ENCODE data around the gene GBP5.
A peak's percentile ranks its signal among the peaks of the same experiment; 100 is the strongest.
"Not testable (repeated sequence)": the region's sequence is repeated elsewhere in the genome, so short reads cannot be mapped to it uniquely, and the experiment has no call there.

The GBP5 gene

GRCh38 chr1:89271341-89272015 is 1.2 kb downstream of the GBP5 start:
- Mint-ChIP-seq H3K27me3 (no peaks in the 10 kb centered on the region), H3K27ac (peak overlapping the region; percentile 98), H3K4me3 (peak overlapping the region; percentile 93), H3K36me3 (peaks cover 65% of the 10 kb centered on the region), H3K9me3 (peaks cover 5% of the 10 kb centered on the region), H3K4me1 (peaks cover 68% of the 10 kb centered on the region)
- CTCF ChIA-PET = interaction anchor here (0.7 to 12.4 kb wide), 9 partner anchors 11 to 186 kb away, joined by 3 to 122 read pairs (median 5); partner anchors contain the start of genes GBP2 and GBP4
- DNase-seq = no peak

GRCh38 chr1:89270423-89270822 is 2.2 kb downstream of the GBP5 start:
- Mint-ChIP-seq H3K27me3 (no peaks in the 10 kb centered on the region), H3K4me3 (peak overlapping the region; percentile 93), H3K4me1 (peaks cover 67% of the 10 kb centered on the region), H3K9me3 (peaks cover 5% of the 10 kb centered on the region), H3K27ac (peak overlapping the region; percentile 98), H3K36me3 (peaks cover 75% of the 10 kb centered on the region)
- DNase-seq = no peak
- CTCF ChIA-PET = interaction anchor here (1.5 to 12.4 kb wide), 3 partner anchors 72 to 272 kb away, joined by 5 to 122 read pairs (median 5); partner anchors contain the start of gene GBP4

GRCh38 chr1:89269277-89269676 is 3.4 kb downstream of the GBP5 start:
- Mint-ChIP-seq H3K36me3 (peaks cover 86% of the 10 kb centered on the region), H3K27me3 (no peaks in the 10 kb centered on the region), H3K4me1 (peaks cover 61% of the 10 kb centered on the region), H3K27ac (peak overlapping the region; percentile 64), H3K4me3 (peak overlapping the region; percentile 93), H3K9me3 (peaks cover 5% of the 10 kb centered on the region)
- DNase-seq = no peak
- CTCF ChIA-PET = interaction anchor here (0.7 to 12.4 kb wide), 5 partner anchors 8 to 271 kb away, joined by 3 to 122 read pairs (median 4); partner anchors contain the start of gene GBP4

DNA sequence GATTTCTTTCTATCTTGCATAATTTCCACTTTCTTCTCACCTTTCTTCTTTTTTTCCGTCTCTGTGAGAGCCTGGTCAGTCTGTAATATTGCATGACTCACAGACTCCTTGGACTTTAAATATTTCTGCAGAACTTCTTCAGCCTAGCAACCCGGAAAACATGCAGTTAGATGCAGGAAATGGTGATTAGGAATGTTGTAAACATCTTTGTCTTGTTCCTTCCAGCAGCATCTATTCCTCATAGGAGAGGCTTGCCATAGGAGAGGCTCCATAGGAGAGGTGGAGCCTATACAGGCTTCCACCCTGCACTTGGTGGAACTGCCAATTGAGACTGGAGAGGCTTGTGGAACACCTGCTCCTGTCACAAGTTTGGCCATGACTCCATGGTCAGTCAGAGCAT is 10.0 kb downstream of the GBP5 start:
- Mint-ChIP-seq H3K4me3 (no peak overlapping the region), H3K27ac (peak overlapping the region; percentile 13), H3K36me3 (peaks cover 89% of the 10 kb centered on the region)

GRCh38 chr1:89261926-89262515 is 10.6 kb downstream of the GBP5 start:
- peaks cover 86% of the 10 kb centered on the region for H3K36me3 Mint-ChIP-seq
- peaks cover 81% of the 10 kb centered on the region for H3K4me1 Mint-ChIP-seq
- H3K27ac Mint-ChIP-seq = peak overlapping the region; percentile 15
- DNase-seq = no peak
- H3K4me3 Mint-ChIP-seq = peak overlapping the region; percentile 5
- peaks cover 9% of the 10 kb centered on the region for H3K9me3 Mint-ChIP-seq
- CTCF ChIA-PET = interaction anchor here (2.3 kb wide), 1 partner anchor 96 kb away, joined by 7 read pairs; no protein-coding TSS in a partner anchor
- H3K27me3 Mint-ChIP-seq = no peaks in the 10 kb centered on the region

More for the DNA sequence above, 10.0 kb downstream of the GBP5 start:
- no peak for DNase-seq
- Mint-ChIP-seq H3K4me1 (peaks cover 83% of the 10 kb centered on the region), H3K9me3 (peaks cover 7% of the 10 kb centered on the region), H3K27me3 (no peaks in the 10 kb centered on the region)
- CTCF ChIA-PET = no interaction called here

DNA sequence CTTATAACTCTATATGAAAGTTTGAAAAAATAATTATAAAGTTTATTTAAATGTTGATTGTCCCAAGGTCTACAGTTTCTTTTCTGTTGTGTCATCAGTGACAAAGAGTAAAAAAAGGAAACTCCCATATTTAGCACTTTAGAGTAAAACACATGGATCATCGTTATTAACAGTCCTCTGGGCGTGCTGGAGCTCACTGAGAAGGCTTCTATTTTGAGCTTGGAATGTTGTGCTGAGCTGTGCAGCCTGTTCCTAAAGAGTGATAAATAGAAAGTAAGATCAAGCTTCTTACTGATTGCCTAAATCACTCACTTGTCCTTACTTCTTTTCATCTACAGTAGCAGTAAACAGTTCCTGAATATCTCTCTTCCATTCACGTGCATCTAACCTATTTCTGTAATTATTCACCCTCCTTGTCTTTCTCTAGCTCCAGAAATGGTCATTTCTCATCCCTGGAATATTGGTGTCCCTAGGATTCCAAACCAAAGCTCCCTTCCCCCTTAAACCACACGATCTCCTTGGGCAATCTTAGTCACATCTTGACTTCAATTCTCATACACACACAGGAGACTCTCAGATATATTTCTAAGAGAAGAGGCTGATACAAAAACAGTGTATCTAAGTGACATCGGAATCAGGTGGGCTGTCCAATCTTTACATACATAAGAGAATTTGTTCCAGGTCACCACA is 11.9 kb downstream of the GBP5 start:
- Mint-ChIP-seq H3K36me3 (peaks cover 87% of the 10 kb centered on the region), H3K4me3 (peak overlapping the region; percentile 40), H3K27me3 (no peaks in the 10 kb centered on the region), H3K9me3 (peaks cover 11% of the 10 kb centered on the region), H3K27ac (peak overlapping the region; percentile 73), H3K4me1 (peaks cover 77% of the 10 kb centered on the region)
- DNase-seq = no peak
- CTCF ChIA-PET = interaction anchor here (0.6 to 2.3 kb wide), 6 partner anchors 11 to 98 kb away, joined by 3 to 7 read pairs (median 4); partner anchors contain the start of genes GBP4 and GBP5

DNA sequence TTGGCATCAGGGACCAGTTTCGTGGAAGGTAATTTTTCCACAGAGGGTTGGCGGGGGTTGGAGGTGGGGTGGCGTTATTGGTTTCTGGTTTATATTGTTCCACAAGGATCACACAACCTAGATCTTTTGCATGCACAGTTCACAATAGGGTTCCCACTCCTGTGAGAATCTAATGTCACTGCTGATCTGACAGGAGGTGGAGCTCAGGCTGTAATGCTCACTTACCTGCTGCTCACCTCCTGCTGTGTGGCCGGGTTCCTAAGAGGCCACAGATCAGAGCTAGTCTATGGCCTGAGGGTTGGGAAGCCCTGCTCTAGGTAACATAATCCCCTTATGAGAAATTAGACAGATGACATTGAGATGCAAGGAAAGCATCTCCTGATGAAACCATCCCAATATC is 12.6 kb downstream of the GBP5 start:
- no peak for DNase-seq
- peak overlapping the region; percentile 60 for H3K4me3 Mint-ChIP-seq
- H3K36me3 Mint-ChIP-seq = peaks cover 85% of the 10 kb centered on the region
- H3K27ac Mint-ChIP-seq = peak overlapping the region; percentile 88
- CTCF ChIA-PET = interaction anchor here (0.6 to 2.3 kb wide), 5 partner anchors 12 to 98 kb away, joined by 3 to 7 read pairs (median 4); partner anchors contain the start of gene GBP5
- H3K27me3 Mint-ChIP-seq = no peaks in the 10 kb centered on the region
- H3K4me1 Mint-ChIP-seq = peaks cover 76% of the 10 kb centered on the region
- H3K9me3 Mint-ChIP-seq = peaks cover 13% of the 10 kb centered on the region

DNA sequence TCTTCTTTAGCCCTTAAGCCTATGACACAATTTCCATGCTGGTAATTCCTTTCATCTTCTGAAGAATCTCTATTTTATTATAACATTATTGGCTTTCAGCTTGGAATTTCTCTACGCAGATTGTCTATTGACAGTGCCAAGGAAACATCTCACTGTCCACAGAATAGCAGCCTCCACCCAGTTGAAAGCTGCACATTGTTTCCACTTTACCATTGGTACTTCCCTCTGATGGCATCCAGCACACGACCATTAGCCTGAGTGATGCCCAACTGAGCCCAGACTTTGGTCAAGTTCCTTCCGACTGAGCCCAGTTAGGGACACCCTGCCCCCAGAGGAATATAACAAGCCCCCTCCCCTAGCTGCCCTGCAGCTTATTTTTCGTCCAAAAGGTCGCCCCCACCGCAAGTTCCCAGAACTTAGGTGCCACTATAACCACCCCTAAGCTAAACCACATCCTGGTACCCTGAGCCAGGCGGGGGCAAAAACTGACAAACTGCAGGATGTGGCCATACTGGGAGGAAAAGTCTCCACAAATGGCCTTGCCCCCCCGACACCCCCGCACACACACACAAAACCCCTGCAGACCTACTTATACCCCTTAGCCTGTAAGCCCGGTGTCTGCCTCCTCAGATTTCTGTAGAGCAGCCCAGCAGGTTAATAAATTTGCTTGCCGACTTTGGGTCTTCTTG is 13.2 kb downstream of the GBP5 start:
- Mint-ChIP-seq H3K4me3 (peak overlapping the region; percentile 60), H3K36me3 (peaks cover 85% of the 10 kb centered on the region), H3K9me3 (peaks cover 13% of the 10 kb centered on the region), H3K27me3 (no peaks in the 10 kb centered on the region), H3K27ac (peak overlapping the region; percentile 88), H3K4me1 (peaks cover 69% of the 10 kb centered on the region)
- peak; percentile 72 for DNase-seq
- CTCF ChIA-PET = interaction anchor here (0.9 kb wide), 1 partner anchor 12 kb away, joined by 3 read pairs; no protein-coding TSS in a partner anchor

DNA sequence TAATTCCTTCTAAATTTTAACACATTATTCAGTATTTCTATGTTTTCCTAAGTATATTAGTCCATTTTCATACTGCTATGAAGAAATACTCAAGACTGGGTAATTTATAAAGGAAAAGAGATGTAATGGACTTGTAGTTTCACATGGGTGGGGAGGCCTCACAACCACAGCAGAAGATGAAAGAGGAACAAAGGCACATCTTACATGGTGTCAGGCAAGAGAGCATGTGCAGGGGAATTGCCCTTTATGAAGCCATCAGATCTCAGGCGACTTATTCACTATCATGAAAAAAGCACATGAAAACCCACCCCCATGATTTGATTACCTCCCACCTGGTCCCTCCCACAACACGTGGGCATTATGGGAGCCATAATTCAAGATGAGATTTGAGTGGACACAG is 15.6 kb downstream of the GBP5 start:
- Mint-ChIP-seq H3K4me1 (peaks cover 63% of the 10 kb centered on the region), H3K27me3 (no peaks in the 10 kb centered on the region), H3K9me3 (peaks cover 27% of the 10 kb centered on the region), H3K4me3 (no peak overlapping the region), H3K27ac (peak overlapping the region; percentile 77), H3K36me3 (peaks cover 86% of the 10 kb centered on the region)
- DNase-seq = no peak
- CTCF ChIA-PET = no interaction called here

DNA sequence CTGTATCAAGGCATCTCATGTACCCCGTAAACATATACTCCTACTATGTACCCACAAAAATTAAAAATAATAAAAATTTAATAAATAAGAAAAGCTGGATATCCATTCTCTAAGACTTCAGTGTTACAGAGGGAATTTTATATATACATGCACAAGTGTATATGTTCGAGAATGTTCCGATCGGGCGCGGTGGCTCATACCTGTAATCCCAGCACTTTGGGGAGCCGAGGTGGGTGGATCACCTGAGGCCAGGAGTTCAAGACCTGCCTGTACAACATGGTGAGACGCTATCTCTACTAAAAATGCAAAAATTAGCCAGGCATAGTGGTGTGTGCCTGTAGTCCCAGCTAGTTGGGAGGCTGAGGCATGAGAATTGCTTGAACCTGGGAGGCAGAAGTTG is 17.1 kb downstream of the GBP5 start:
- CTCF ChIA-PET, H3K27me3 Mint-ChIP-seq, H3K27ac Mint-ChIP-seq, H3K4me3 Mint-ChIP-seq, DNase-seq: not testable (repeated sequence)
- Mint-ChIP-seq H3K4me1 (peaks cover 62% of the 10 kb centered on the region), H3K36me3 (peaks cover 85% of the 10 kb centered on the region), H3K9me3 (peaks cover 31% of the 10 kb centered on the region)

DNA sequence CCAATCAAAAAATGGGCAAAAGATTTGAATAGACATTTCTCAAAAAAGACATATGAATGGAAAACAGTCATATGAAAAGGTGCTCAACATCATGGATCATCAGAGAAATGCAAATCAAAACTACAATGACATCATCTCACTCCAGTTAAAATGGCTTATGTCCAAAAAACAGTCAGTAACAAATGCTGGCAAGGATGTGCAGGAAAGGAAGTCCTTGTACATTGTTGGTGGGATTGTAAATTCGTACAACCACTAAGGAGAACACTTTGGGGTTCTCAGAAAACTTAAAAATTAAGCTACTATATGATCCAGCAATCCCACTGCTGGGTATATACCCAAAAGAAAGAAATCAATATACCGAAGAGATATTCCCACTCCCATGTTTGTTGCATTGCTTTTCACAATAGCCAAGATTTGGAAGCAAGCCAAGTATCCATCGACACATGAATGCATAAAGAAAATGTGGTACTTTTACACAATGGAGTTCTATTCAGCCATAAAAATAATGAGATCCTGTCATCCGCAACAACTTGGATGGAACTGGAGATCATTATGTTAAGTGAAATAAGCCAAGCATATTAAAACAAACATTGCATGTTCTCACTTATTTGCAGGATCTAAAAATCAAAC is 17.9 kb downstream of the GBP5 start:
- Mint-ChIP-seq H3K27me3 (no peaks in the 10 kb centered on the region), H3K36me3 (peaks cover 86% of the 10 kb centered on the region), H3K9me3 (peaks cover 34% of the 10 kb centered on the region), H3K27ac (no peak overlapping the region), H3K4me3 (no peak overlapping the region), H3K4me1 (peaks cover 62% of the 10 kb centered on the region)
- no peak for DNase-seq
- CTCF ChIA-PET = interaction anchor here (0.7 kb wide), 1 partner anchor 104 kb away, joined by 3 read pairs; no protein-coding TSS in a partner anchor

- Mint-ChIP-seq H3K36me3 (peaks cover 82% of the 10 kb centered on the region), H3K9me3 (peaks cover 78% of the 10 kb centered on the region), H3K27me3 (no peaks in the 10 kb centered on the region), H3K27ac (no peak overlapping the region), H3K4me3 (no peak overlapping the region), H3K4me1 (peaks cover 22% of the 10 kb centered on the region)
- CTCF ChIA-PET = no interaction called here
- DNase-seq = no peak
These were observed 29.6 kb downstream of the GBP5 start for GRCh38 chr1:89243046-89243445.

All from activated naive CD4-positive, alpha-beta T cell treated with anti-CD3 and anti-CD28 coated beads, Interleukin-2, amount 10 ng/mL, durations not matched to agents 7 days and 5 days (primary cell).